Lung (tissue), 12 donors: Measurements from ENCODE around the gene MRPL52. TPM values are rescaled to one million over a fixed set of nuclear protein-coding genes. Genes with fewer than 3 reads are reported as not detected.

Experiments
- ATAC-seq: fragments of 200-7000 bp; cut with Tn5 transposase; one replicate; pipeline ENCODE4 v1.9.1; 2020; ENCODE audit warnings: moderate number of reproducible peaks; ENCODE audit not compliant: insufficient read depth, low FRiP score
- DNase-seq, 3 donors: peaks; one replicate each; pipeline ENCODE4 v3.0.0-alpha.2; 2013 to 2017
- H3K27ac ChIP-seq, 2 donors: one replicate each; pipeline ENCODE4 v1.5.1; 2013; ENCODE audit warnings: mild to moderate bottlenecking in 2 of 2, moderate library complexity in 2 of 2, control low read depth in 1 of 2, inconsistent platforms in 1 of 2, low read depth in 1 of 2, low read length in 1 of 2
- H3K27me3 ChIP-seq, 3 donors: one replicate each; pipeline ENCODE4 v1.5.1; 2013; ENCODE audit warnings: low read length in 2 of 3; ENCODE audit not compliant: control insufficient read depth in 3 of 3, insufficient read depth in 3 of 3
- H3K36me3 ChIP-seq, 4 donors: one replicate each; pipeline ENCODE4 v1.5.1; 2013; ENCODE audit warnings: low read length in 4 of 4, mild to moderate bottlenecking in 1 of 4, moderate library complexity in 1 of 4; ENCODE audit not compliant: control insufficient read depth in 4 of 4, insufficient read depth in 4 of 4
- H3K4me1 ChIP-seq, 5 donors: one replicate each; pipeline ENCODE4 v1.5.1; 2013; ENCODE audit warnings: low read length in 5 of 5, mild to moderate bottlenecking in 2 of 5, moderate library complexity in 1 of 5; ENCODE audit not compliant: control insufficient read depth in 5 of 5, insufficient read depth in 5 of 5
- H3K4me3 ChIP-seq: one replicate; pipeline ENCODE4 v1.5.1; 2013; ENCODE audit warnings: mild to moderate bottlenecking, control low read depth, moderate library complexity
- H3K9ac ChIP-seq, 2 donors: one replicate each; pipeline ENCODE4 v1.5.1; 2013; ENCODE audit warnings: low read length in 2 of 2, control low read depth in 1 of 2; ENCODE audit not compliant: insufficient read depth in 1 of 2
- H3K9me3 ChIP-seq, 4 donors: one replicate each; pipeline ENCODE4 v1.5.1; 2013; ENCODE audit warnings: low read length in 3 of 4, mild to moderate bottlenecking in 1 of 4, moderate library complexity in 1 of 4; ENCODE audit not compliant: control insufficient read depth in 4 of 4, insufficient read depth in 3 of 4
- CTCF ChIP-seq: IDR thresholded peaks from 2 replicates; pipeline ENCODE4 v1.5.1; 2012; ENCODE audit warnings: mild to moderate bottlenecking; ENCODE audit errors: control extremely low read depth, extremely low read depth
- WGBS, 2 donors: extraction: QIAGEN DNeasy Blood & Tissue Kit; methylation state at CpG; one replicate each; pipeline ENCODE4 v1.1.7; 2013; 5-methylcytosine and 5-hydroxymethylcytosine counted together
- polyA plus RNA-seq, 2 donors: library from polyadenylated mRNA; stranded (reverse); fragments of 200-250 nt; gene quantifications; one replicate each; pipeline ENCODE4 v1.2.1, GENCODE V29; 2013
- total RNA-seq, 2 donors: library from RNA; depleted of rRNA in 1 of 2; stranded (reverse); fragments of >200 nt in 1 of 2; gene quantifications; one replicate each; pipeline ENCODE4 v1.2.1, GENCODE V29; 2014 to 2021
- donor health status: control.
- donor health status: control.
- donor health status: Bipolar disorder and iron deficiency.
- donor health status: healthy.
- donor health status: DM: yes; HTN: yes; CAD: no.

MRPL52 gene
- total and polyA plus RNA-seq, 4 donors, result 27.5 to 239 (median 103) TPM

GRCh38 chr14:22836301-22837113, 6.8 kb downstream of the MRPL52 start, which contains the start of gene MMP14:
Gene MMP14 (plus strand): TSS chr14:22836585. CDS start chr14:22836818, 233 bp downstream.
- peaks cover 0 to 27% (median 17%) of the 10 kb centered on the region in 5 donors for H3K4me1 ChIP-seq
- ATAC-seq (peak; percentile 52), DNase-seq (peak; percentile 94 to 97 (median 97))
- H3K27me3 ChIP-seq, result no peaks in the 10 kb centered on the region
- WGBS, 2 donors, result 5% methylated on average over 44 to 46 of the region's 46 CpGs
- H3K27ac ChIP-seq, result peak within 1 kb of the TSS; percentile 76 to 89
- peaks cover 0 to 2% (median 0%) of the 10 kb centered on the region in 4 donors for H3K9me3 ChIP-seq
- H3K4me3 ChIP-seq, result peak within 1 kb of the TSS; percentile 74
- TF ChIP-seq CTCF, result no peak
- H3K9ac ChIP-seq, result peak within 1 kb of the TSS; percentile 95 to 99
- H3K36me3 ChIP-seq, result peaks cover 4 to 19% (median 13%) of the 10 kb centered on the region in 4 donors

- peaks cover 0 to 27% (median 17%) of the 10 kb centered on the region in 5 donors for H3K4me1 ChIP-seq
- peaks cover 0 to 2% (median 0%) of the 10 kb centered on the region in 4 donors for H3K9me3 ChIP-seq
- peak overlapping the region; percentile 76 to 89 for H3K27ac ChIP-seq
- no peaks in the 10 kb centered on the region for H3K27me3 ChIP-seq
- H3K9ac ChIP-seq, result peak overlapping the region; percentile 95 to 99
- TF ChIP-seq CTCF, result no peak
- DNase-seq (peak; percentile 70 to 78 (median 77)), ATAC-seq (peak; percentile 43)
- 2 to 3% methylated on average over 57 of the region's 57 CpGs for WGBS, 2 donors
- peak overlapping the region; percentile 74 for H3K4me3 ChIP-seq
- H3K36me3 ChIP-seq, result peaks cover 4 to 27% (median 19%) of the 10 kb centered on the region in 4 donors
Measured at GRCh38 chr14:22837114-22837749, 7.5 kb downstream of the MRPL52 start.

- Histone ChIP-seq H3K9ac (peak overlapping the region; percentile 90 to 99), H3K9me3 (peaks cover 0 to 4% (median 0%) of the 10 kb centered on the region in 4 donors), H3K27me3 (no peaks in the 10 kb centered on the region), H3K36me3 (peaks cover 4 to 33% (median 27%) of the 10 kb centered on the region in 4 donors), H3K27ac (peak overlapping the region; percentile 76 to 89), H3K4me3 (peak overlapping the region; percentile 74), H3K4me1 (peaks cover 0 to 27% (median 17%) of the 10 kb centered on the region in 5 donors)
- no peak for TF ChIP-seq CTCF
- 28 to 33% methylated on average over 25 of the region's 25 CpGs for WGBS, 2 donors
- ATAC-seq, result peak; percentile 16
- peak; percentile 47 to 75 (median 67) for DNase-seq
Measured at GRCh38 chr14:22837750-22838538, 8.3 kb downstream of the MRPL52 start.
